Activated CD4-positive, alpha-beta memory T cell treated with anti-CD3 and anti-CD28 coated beads, Interleukin-2, amount 10 ng/mL, durations not matched to agents 7 days and 5 days (primary cell): ENCODE results near the gene C11orf97. TPM values are rescaled to one million over a fixed set of nuclear protein-coding genes. Genes with fewer than 3 reads are reported as not detected.
"Not testable (repeated sequence)": the region's sequence is repeated elsewhere in the genome, so short reads cannot be mapped to it uniquely, and the experiment has no call there.

Experiments
- CTCF ChIA-PET: fragments of 350-600 bp; sonication (Branson Sonifier 250); formaldehyde crosslinking; loops from one replicate; lab custom pipeline; 2021; ENCODE audit warnings: antibody characterized with exemption, inconsistent platforms; lab: Charles Lee
- POLR2A ChIA-PET: fragments of 350-600 bp; sonication (Branson Sonifier 250); formaldehyde crosslinking; loops from one replicate; lab custom pipeline; 2021; ENCODE audit warnings: antibody characterized with exemption; lab: Charles Lee
- DNase-seq: peaks from one replicate; pipeline ENCODE4 v3.0.0-alpha.2; 2020
- H3K27ac Mint-ChIP-seq: one replicate; pipeline ENCODE4 v1.8.0; 2021; ENCODE audit warnings: mild to moderate bottlenecking, mixed read lengths
- H3K27me3 Mint-ChIP-seq: one replicate; pipeline ENCODE4 v1.8.0; 2021; ENCODE audit warnings: mixed read lengths
- H3K36me3 Mint-ChIP-seq: one replicate; pipeline ENCODE4 v1.8.0; 2021; ENCODE audit warnings: low read depth, mixed read lengths
- H3K4me1 Mint-ChIP-seq: one replicate; pipeline ENCODE4 v1.8.0; 2021; ENCODE audit warnings: mixed read lengths
- H3K4me3 Mint-ChIP-seq: one replicate; pipeline ENCODE4 v1.8.0; 2021; ENCODE audit warnings: mild to moderate bottlenecking, mixed read lengths
- H3K9me3 Mint-ChIP-seq: one replicate; pipeline ENCODE4 v1.8.0; 2021; ENCODE audit warnings: mixed read lengths
- total RNA-seq, 2 experiments: library from RNA; stranded (reverse); gene quantifications; one replicate each; pipeline ENCODE4 v1.2.3, GENCODE V29; 2021

Gene C11orf97
- total RNA-seq, 2 experiments from 2014 or later = not detected

- H3K27ac Mint-ChIP-seq = no peak overlapping the region
- DNase-seq = no peak
- no peaks in the 10 kb centered on the region for H3K36me3 Mint-ChIP-seq
- H3K27me3 Mint-ChIP-seq = no peaks in the 10 kb centered on the region
- ChIA-PET POLR2A (no interaction called here), CTCF (no interaction called here)
- H3K4me3 Mint-ChIP-seq = no peak overlapping the region
- no peaks in the 10 kb centered on the region for H3K4me1 Mint-ChIP-seq
- H3K9me3 Mint-ChIP-seq = no peaks in the 10 kb centered on the region
These were observed 55.9 kb downstream of the C11orf97 start for GRCh38 chr11:94568200-94568599.

- CTCF ChIA-PET = no interaction called here
- no peaks in the 10 kb centered on the region for H3K9me3 Mint-ChIP-seq
- DNase-seq = no peak
- no peaks in the 10 kb centered on the region for H3K4me1 Mint-ChIP-seq
- H3K27ac Mint-ChIP-seq = no peak overlapping the region
- POLR2A ChIA-PET = no interaction called here
- no peaks in the 10 kb centered on the region for H3K27me3 Mint-ChIP-seq
- H3K36me3 Mint-ChIP-seq = no peaks in the 10 kb centered on the region
- H3K4me3 Mint-ChIP-seq = no peak overlapping the region
These were observed 56.5 kb downstream of the C11orf97 start for GRCh38 chr11:94568717-94569116.

GRCh38 chr11:94572975-94573374 is 60.7 kb downstream of the C11orf97 start:
- DNase-seq, H3K4me3 Mint-ChIP-seq, POLR2A ChIA-PET, H3K4me1 Mint-ChIP-seq, H3K9me3 Mint-ChIP-seq, H3K27ac Mint-ChIP-seq, H3K36me3 Mint-ChIP-seq, H3K27me3 Mint-ChIP-seq, CTCF ChIA-PET: not testable (repeated sequence)

- CTCF ChIA-PET = no interaction called here
- H3K9me3 Mint-ChIP-seq = no peaks in the 10 kb centered on the region
These were observed 62.1 kb downstream of the C11orf97 start for GRCh38 chr11:94574193-94574961.

GRCh38 chr11:94576306-94576705 is 64.0 kb downstream of the C11orf97 start:
- no peak overlapping the region for H3K4me3 Mint-ChIP-seq
- H3K27ac Mint-ChIP-seq = no peak overlapping the region
- CTCF ChIA-PET = no interaction called here
- POLR2A ChIA-PET = no interaction called here
- H3K36me3 Mint-ChIP-seq = no peaks in the 10 kb centered on the region
- no peaks in the 10 kb centered on the region for H3K4me1 Mint-ChIP-seq
- no peak for DNase-seq
- no peaks in the 10 kb centered on the region for H3K27me3 Mint-ChIP-seq
- H3K9me3 Mint-ChIP-seq = no peaks in the 10 kb centered on the region

More at GRCh38 chr11:94574193-94574961, 62.1 kb downstream of the C11orf97 start:
- Mint-ChIP-seq H3K27me3 (no peaks in the 10 kb centered on the region), H3K36me3 (no peaks in the 10 kb centered on the region), H3K4me1 (no peaks in the 10 kb centered on the region), H3K27ac (no peak overlapping the region), H3K4me3 (no peak overlapping the region)
- DNase-seq = no peak
- POLR2A ChIA-PET = no interaction called here

- POLR2A ChIA-PET = no interaction called here
- H3K27me3 Mint-ChIP-seq = no peaks in the 10 kb centered on the region
These were observed 65.6 kb downstream of the C11orf97 start for GRCh38 chr11:94577841-94578240.

More at GRCh38 chr11:94577841-94578240, 65.6 kb downstream of the C11orf97 start:
- Mint-ChIP-seq H3K4me1 (no peaks in the 10 kb centered on the region), H3K4me3 (no peak overlapping the region), H3K27ac (no peak overlapping the region), H3K9me3 (no peaks in the 10 kb centered on the region), H3K36me3 (no peaks in the 10 kb centered on the region)
- CTCF ChIA-PET = no interaction called here
- DNase-seq = no peak

Other genes starting within 250 kb of the C11orf97 start
- not detected for gene IZUMO1R, start 207.9 kb upstream of the C11orf97 start, total RNA-seq
- under 1 TPM in 1 of 2 experiments, not detected in 1; 0.08 TPM for gene GPR83, start 111.0 kb upstream of the C11orf97 start, total RNA-seq
- gene MRE11, start 18.6 kb upstream of the C11orf97 start, total RNA-seq = 10 to 100 TPM; 35.7 to 37.0 TPM
- 10 to 100 TPM; 26.9 to 27.0 TPM for gene ANKRD49, start 18.5 kb upstream of the C11orf97 start, total RNA-seq
- 1 to 10 TPM; 6.1 to 6.2 TPM for gene FUT4, start 31.5 kb downstream of the C11orf97 start, total RNA-seq
- 1 to 10 TPM in 1 of 2 experiments, under 1 TPM in 1; 0.60 to 1.1 TPM for gene PIWIL4, start 54.9 kb downstream of the C11orf97 start, total RNA-seq